Embryonic facial prominence (tissue), 1 donor: Measurements from ENCODE around the gene SLC25A14.
"Not testable (repeated sequence)": the region's sequence is repeated elsewhere in the genome, so short reads cannot be mapped to it uniquely, and the experiment has no call there.

ENCODE experiments used
- DNase-seq: peaks from one replicate; pipeline ENCODE4 v3.0.0-alpha.2; 2016; ENCODE audit errors: extremely low spot score

The SLC25A14 gene, protein sequence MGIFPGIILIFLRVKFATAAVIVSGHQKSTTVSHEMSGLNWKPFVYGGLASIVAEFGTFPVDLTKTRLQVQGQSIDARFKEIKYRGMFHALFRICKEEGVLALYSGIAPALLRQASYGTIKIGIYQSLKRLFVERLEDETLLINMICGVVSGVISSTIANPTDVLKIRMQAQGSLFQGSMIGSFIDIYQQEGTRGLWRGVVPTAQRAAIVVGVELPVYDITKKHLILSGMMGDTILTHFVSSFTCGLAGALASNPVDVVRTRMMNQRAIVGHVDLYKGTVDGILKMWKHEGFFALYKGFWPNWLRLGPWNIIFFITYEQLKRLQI

DNA sequence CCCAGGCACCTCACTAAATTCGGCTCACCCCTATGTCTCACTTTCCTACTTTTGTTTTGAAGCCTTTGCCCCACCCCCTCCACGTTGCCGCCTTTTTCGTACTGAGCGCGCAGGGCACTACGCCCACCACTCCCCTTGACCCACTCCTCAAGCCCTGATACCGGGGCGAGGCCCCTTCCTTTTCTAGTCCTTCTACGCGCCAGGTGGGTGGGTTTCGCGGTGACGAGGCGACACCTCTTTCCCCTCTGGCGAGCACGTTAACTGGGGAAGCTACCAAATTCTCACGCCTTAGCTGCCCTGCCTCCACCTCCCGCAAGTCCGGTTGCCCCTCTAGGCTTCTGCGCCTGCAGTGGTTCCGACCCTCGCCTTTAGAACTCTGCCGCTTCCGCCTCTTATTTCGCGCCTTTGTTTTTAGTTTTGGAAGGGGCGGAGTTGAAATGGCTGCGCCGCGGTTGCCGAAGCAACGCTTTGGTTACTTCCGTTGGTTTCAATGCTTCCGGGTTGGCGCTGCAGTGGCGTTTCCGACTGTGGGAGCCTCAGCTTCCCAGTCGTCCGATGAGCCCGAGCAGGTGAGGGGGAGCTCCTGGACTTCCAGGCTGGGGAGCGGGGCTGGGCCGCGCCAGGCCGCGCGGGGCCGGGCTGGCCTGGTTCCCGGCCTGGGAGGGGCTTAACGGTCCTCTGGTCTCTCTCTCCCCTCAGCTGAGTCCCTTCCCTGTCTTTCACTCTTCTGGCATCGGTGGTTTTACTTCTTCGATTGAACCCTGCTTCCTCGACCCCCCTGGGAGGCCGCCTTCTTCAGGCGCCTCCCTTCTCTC, at the start of gene SLC25A14:
Gene SLC25A14, plus strand, starts transcription at position 512 of the 815 bp plus-strand sequence. CDS start 360 bp downstream, outside the sequence.
- DNase-seq, result peak; percentile 58

GRCh38 chrX:130295519-130296296, 44.0 kb upstream of the SLC25A14 start:
- no peak for DNase-seq

- no peak for DNase-seq
Measured at GRCh38 chrX:130296297-130296678, 43.4 kb upstream of the SLC25A14 start.

GRCh38 chrX:130296743-130297142, 43.0 kb upstream of the SLC25A14 start:
- no peak for DNase-seq

- DNase-seq, result no peak
Measured at GRCh38 chrX:130299279-130300009, 40.3 kb upstream of the SLC25A14 start.

DNA sequence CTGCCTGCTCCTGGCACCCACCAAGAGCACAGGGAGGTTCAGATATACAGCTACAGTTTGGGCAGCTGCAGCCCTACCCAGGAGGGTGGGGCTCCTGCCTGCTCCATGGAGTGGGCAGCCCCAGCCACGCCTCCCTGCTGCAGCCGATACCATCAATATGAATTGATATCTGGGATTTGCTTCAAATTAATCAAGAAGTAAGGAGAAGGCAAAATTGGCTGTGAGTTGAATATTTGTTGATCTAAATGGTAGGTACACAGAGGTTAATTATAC, 39.8 kb upstream of the SLC25A14 start:
- DNase-seq, result no peak

DNA sequence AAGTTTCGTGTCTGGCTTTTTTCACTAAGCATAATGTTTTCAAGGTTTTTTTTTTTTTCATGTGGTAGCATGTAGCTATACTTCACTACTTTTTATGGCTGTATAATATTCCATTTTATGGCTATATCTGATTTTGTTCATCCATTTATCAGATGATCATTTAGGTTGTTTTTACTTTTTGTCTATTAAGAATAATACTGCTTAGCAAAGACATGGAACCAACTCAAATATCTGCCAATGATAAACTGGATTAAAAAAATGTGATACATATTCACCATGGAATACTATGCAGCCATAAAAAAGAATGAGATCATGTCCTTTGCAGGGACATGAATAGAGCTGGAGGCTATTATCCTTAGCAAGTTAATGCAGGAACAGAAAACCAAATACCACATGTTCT, 38.3 kb upstream of the SLC25A14 start:
- DNase-seq, result no peak

DNA sequence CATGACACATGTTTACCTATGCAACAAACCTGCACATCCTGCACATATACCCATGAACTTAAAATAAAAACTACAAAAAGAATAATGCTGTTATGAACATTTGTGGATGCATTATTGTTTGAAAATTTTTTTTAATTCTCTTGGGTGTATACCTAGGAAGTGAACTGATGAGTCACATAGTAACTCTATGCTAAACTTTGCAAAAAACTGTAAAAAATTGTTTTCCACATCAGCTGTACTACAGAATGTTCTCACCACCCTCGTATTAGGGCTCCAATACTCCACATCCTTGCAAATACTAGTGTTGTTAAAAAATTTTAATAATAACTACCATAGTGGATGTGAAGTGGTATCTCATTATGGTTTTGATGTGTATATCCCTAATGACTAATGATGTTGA, 37.7 kb upstream of the SLC25A14 start:
- no peak for DNase-seq

- no peak for DNase-seq
Measured at GRCh38 chrX:130304587-130305368, 34.9 kb upstream of the SLC25A14 start.

DNA sequence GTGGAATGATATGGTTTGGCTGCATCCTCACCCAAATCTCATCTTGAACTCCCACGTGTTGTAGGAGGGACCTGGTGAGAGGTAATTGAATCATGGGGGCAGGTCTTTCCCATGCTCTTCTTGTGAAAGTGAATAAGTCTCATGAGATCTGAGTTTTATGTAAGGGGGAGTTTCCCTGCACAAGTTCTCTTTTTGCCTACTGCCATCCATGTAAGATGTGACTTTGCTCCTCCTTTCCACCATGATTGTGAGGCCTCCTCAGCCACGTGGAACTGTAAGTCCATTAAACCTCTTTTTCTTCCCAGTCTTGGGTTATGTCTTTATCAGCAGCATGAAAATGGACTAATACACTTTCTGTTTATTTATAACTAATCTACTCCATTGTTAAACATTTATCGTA, 19.8 kb upstream of the SLC25A14 start:
- not testable (repeated sequence) for DNase-seq

GRCh38 chrX:130321550-130321949, 18.2 kb upstream of the SLC25A14 start:
- DNase-seq, result no peak

DNA sequence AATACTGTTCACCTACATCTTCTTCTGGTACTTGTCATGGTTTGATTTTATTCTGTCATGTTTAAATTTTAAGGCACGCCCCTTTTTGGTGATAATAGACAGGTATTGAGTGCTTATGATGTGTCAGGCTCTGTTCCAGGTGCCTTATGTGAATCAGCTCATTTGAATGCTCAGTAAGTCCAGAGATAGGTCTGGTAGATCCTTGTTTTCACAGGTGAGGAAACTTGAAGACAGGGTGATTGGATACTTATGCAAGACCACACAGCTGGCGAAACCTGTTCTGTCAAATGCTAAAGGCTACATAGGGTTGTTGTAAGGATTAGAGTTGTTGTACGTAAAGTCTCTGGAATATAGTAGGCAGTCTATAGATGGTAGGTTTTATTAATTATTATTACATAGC, 9.6 kb upstream of the SLC25A14 start:
- DNase-seq, result no peak

GRCh38 chrX:130330706-130331105, 9.0 kb upstream of the SLC25A14 start:
- DNase-seq, result no peak

DNA sequence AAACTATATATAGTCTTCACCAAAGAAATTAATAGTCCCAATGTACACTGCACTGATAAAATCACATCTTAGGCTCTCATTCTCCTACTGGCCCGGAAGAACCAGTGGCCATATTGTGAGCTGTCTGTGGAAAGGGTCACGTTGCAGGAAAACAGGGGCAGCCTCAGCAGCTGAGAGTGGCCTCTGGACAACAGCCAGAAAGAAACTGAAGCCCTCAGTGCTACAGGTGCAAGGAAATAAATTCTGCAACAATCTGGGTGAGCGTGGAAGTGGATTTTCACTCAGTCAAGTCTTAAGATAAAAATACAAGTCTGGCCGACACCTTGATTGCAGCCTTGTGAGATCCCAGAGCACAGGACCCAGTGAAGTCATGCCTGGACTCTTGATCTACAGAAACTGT, 3.2 kb upstream of the SLC25A14 start:
- no peak for DNase-seq

DNA sequence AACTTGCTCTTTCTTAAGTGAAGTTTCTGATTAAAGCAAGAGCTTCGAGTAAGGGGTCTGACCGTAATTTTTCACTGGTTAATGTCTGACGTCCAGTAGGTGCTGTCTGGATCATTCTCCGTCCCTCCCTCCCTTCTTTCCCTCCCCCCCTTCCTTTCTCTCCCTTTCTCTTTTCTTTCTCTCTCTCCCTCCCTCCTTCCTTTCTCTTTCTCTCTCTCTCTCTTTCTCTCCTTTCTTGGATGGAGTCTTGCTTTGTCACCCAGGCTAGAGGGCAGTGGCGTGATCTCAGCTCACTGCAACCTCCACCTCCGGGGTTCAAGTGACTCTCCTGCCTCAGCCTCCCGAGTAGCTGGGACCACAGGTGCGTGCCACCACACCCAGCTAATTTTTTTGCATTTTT, 850 bp upstream of the SLC25A14 start:
- not testable (repeated sequence) for DNase-seq

GRCh38 chrX:130340271-130340670, 552 bp downstream of the SLC25A14 start:
- DNase-seq, result no peak

GRCh38 chrX:130343411-130343810, 3.7 kb downstream of the SLC25A14 start:
- DNase-seq, result no peak

DNA sequence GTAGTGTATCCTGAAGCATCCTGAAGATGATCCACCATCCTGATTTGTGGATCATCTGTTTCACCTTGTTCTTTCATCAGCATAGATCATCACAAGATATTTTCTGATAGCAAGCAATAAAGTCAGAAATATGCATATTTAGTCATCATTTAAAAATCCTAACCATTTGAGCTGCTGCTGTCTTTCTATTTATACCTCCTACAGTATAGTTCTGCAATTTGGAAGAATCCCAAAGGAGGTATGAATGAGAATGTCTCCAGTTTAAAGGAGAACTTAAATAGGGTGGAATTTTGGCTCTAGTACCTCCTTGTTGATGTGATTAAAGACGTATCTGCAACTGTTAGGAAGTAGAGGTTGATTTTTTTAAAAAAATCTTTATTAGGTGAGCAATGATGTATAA, 7.6 kb downstream of the SLC25A14 start:
- DNase-seq, result no peak

DNA sequence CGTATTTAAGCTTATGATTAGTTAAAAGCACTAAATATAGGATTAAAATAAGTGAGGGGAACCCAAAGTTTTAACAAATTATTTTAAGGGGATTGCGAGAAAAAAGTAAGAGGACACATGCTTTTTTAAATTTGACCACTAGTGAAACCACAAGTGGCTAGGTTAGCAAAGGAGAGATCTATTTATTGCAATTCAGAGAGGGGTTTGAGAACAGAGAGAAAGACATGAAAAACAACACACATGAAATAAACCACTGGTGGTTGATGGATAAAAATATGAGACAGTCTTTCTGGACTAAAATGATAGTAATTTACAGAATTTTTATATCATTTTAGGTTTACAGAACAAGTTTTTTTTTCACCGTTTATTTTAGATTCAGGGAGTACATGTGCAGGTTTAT, 11.8 kb downstream of the SLC25A14 start:
- no peak for DNase-seq

DNA sequence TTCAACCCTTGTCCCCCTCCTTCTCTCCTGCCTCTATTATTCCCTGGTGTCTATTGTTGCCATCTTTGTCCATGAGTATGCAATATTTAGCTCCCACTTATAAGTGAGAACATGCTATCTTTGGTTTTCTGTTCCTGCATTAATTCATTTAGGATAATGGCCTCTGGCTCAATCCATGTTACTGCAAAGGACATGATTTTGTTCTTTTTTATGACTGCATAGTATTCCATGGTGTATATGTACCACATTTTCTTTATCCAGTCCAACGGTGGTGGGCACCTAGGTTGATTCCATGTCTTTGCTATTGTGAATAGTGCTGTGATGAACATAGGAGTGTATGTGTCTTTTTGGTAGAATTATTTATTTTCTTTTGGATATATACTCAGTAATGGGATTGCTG, 12.3 kb downstream of the SLC25A14 start:
- DNase-seq, result not testable (repeated sequence)

- DNase-seq, result no peak
Measured at GRCh38 chrX:130376077-130376476, 36.4 kb downstream of the SLC25A14 start.
